ENCODE measurements around the gene SUPT4H1.
"Not testable (repeated sequence)": the region's sequence is repeated elsewhere in the genome, so short reads cannot be mapped to it uniquely, and the experiment has no call there.

The SUPT4H1 gene

GRCh38 chr17:58351831-58352595 is at the start of gene SUPT4H1:
TSS of gene SUPT4H1 (minus strand) at chr17:58352201. CDS start at chr17:58352135, 66 bp downstream.
- DNase-seq (ENCODE audit: low read depth), result peak; percentile 88

- no peak for DNase-seq (ENCODE audit: low read depth)
These were observed 49.3 kb upstream of the SUPT4H1 start for GRCh38 chr17:58401287-58401686.

GRCh38 chr17:58400826-58401225 is 48.8 kb upstream of the SUPT4H1 start:
- DNase-seq (ENCODE audit: low read depth), result no peak

GRCh38 chr17:58399974-58400373 is 48.0 kb upstream of the SUPT4H1 start:
- DNase-seq (ENCODE audit: low read depth), result no peak

- DNase-seq (ENCODE audit: low read depth), result no peak
These were observed 46.7 kb upstream of the SUPT4H1 start for GRCh38 chr17:58398574-58399266.

- DNase-seq (ENCODE audit: low read depth), result not testable (repeated sequence)
These were observed 45.4 kb upstream of the SUPT4H1 start for GRCh38 chr17:58397421-58397820.

- no peak for DNase-seq (ENCODE audit: low read depth)
These were observed 44.2 kb upstream of the SUPT4H1 start for GRCh38 chr17:58396173-58396572.

GRCh38 chr17:58394534-58395223 is 42.7 kb upstream of the SUPT4H1 start:
- no peak for DNase-seq (ENCODE audit: low read depth)

- DNase-seq (ENCODE audit: low read depth), result no peak
These were observed 39.4 kb upstream of the SUPT4H1 start for GRCh38 chr17:58391302-58391984.

- no peak for DNase-seq (ENCODE audit: low read depth)
These were observed 38.9 kb upstream of the SUPT4H1 start for GRCh38 chr17:58390884-58391283.

GRCh38 chr17:58388302-58389190 is 36.5 kb upstream of the SUPT4H1 start:
- DNase-seq (ENCODE audit: low read depth), result no peak

GRCh38 chr17:58387834-58388233 is 35.8 kb upstream of the SUPT4H1 start:
- DNase-seq (ENCODE audit: low read depth), result no peak

- DNase-seq (ENCODE audit: low read depth), result no peak
These were observed 34.7 kb upstream of the SUPT4H1 start for GRCh38 chr17:58386708-58387107.

- no peak for DNase-seq (ENCODE audit: low read depth)
These were observed 33.4 kb upstream of the SUPT4H1 start for GRCh38 chr17:58385359-58385899.

GRCh38 chr17:58384897-58385296 is 32.9 kb upstream of the SUPT4H1 start:
- no peak for DNase-seq (ENCODE audit: low read depth)

- no peak for DNase-seq (ENCODE audit: low read depth)
These were observed 32.0 kb upstream of the SUPT4H1 start for GRCh38 chr17:58383892-58384462.

- DNase-seq (ENCODE audit: low read depth), result no peak
These were observed 30.9 kb upstream of the SUPT4H1 start for GRCh38 chr17:58382872-58383242.

- DNase-seq (ENCODE audit: low read depth), result no peak
These were observed 30.3 kb upstream of the SUPT4H1 start for GRCh38 chr17:58382108-58382871.

GRCh38 chr17:58381124-58382035 is 29.4 kb upstream of the SUPT4H1 start:
- no peak for DNase-seq (ENCODE audit: low read depth)
